ENCODE measurements around the gene PEAK1. TPM values are rescaled to one million over a fixed set of nuclear protein-coding genes. Genes with fewer than 3 reads are reported as not detected.
A peak's percentile ranks its signal among the peaks of the same experiment; 100 is the strongest.

PEAK1 gene
- polyA plus RNA-seq, 3 donors from 2014 or later: 0.77 to 7.2 (median 2.5) TPM

DNA sequence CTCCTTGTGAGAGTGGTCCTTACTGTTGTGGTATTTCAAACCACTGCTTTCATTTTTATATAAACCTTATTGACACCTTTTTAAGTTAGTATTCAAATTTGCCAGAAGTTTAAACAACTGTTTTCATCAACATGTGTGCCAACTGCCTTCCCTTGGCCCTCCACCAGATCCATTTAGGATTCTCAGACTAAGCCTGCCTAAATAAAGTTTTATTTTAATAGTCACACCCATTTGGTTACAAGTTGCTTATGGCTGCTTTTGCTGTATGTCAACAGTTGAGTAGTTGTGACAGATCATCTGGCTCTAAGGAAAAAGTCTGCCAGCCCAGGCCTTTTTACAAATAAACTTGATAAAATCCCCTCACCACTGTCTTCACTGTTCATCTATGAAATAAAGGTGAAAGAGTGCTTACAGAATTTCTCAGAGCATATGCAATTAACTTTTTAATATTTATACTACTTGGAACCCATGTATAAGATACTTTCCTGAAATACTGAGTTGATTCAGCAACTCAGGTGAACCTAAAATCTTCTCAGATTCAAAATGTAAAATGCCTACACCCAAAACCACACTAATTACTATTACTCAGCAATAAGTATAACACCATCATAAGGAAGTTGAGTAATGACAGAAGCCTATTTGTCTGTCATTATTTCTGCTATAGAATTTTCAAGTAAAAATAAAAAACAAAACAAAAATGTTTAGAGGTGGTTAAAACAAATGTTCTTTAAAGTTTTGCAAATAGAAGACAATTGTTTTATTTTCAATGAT lies 35.1 kb downstream of the PEAK1 start:
- peak overlapping the region; percentile 29 to 61 (median 48) for H3K27ac Mint-ChIP-seq
- no peak for DNase-seq
- no peaks in the 10 kb centered on the region for H3K36me3 Mint-ChIP-seq
- H3K9me3 Mint-ChIP-seq: no peaks in the 10 kb centered on the region
- H3K27me3 Mint-ChIP-seq (ENCODE audit: low read depth in 3 of 3): no peaks in the 10 kb centered on the region
- H3K4me3 Mint-ChIP-seq: peak overlapping the region in 2 of 5 donors; percentile 7 to 16
- H3K4me1 Mint-ChIP-seq: peaks cover 27 to 48% of the 10 kb centered on the region in 2 donors

DNA sequence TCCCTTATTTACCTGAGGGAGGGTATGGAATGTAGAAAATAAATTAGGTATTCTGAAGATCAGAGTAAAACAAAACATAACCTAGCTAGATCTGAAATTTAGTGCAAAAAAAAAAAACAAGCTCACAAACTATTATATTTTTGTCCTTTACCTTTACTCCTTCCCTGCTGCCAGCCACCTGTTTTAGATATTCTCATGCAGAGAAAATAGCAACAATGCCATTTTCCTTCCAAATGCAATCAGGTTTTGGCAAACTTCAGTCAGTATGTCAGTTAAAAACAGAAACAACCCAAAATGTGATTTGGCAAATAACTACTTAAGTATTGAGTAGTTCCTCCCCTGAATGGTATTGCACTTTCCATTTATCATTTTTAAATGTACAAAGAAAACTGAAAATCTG lies 35.8 kb downstream of the PEAK1 start:
- H3K9me3 Mint-ChIP-seq: no peaks in the 10 kb centered on the region
- H3K27me3 Mint-ChIP-seq (ENCODE audit: low read depth in 3 of 3): no peaks in the 10 kb centered on the region
- no peaks in the 10 kb centered on the region for H3K36me3 Mint-ChIP-seq
- no peak overlapping the region for H3K4me3 Mint-ChIP-seq
- peaks cover 27 to 48% of the 10 kb centered on the region in 2 donors for H3K4me1 Mint-ChIP-seq
- DNase-seq: no peak
- H3K27ac Mint-ChIP-seq: peak overlapping the region in 2 of 6 donors; percentile 48 to 60

DNA sequence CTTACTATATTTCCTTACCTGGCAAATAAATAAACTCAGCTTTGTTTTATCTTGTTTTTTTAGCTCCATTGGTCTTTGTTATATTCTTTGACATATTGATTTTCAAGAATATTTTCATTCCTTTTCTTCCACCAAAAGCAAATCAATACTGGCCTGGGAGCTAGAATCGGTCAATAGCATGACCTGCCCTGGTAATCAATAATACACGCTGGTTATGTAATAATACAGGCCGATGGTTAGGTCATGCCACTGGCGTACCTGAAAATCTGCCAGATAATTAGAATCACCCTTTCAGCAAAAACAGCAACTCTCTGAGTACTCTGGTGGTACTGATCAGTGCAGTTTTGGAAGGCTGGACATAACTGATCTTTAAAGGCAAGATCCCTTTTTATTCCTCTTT lies 39.9 kb downstream of the PEAK1 start:
- Mint-ChIP-seq H3K27ac (no peak overlapping the region), H3K9me3 (no peaks in the 10 kb centered on the region), H3K4me3 (no peak overlapping the region), H3K27me3 (ENCODE audit: low read depth in 3 of 3) (no peaks in the 10 kb centered on the region), H3K4me1 (peaks cover 19 to 28% of the 10 kb centered on the region in 2 donors), H3K36me3 (no peaks in the 10 kb centered on the region)
- DNase-seq: no peak

DNA sequence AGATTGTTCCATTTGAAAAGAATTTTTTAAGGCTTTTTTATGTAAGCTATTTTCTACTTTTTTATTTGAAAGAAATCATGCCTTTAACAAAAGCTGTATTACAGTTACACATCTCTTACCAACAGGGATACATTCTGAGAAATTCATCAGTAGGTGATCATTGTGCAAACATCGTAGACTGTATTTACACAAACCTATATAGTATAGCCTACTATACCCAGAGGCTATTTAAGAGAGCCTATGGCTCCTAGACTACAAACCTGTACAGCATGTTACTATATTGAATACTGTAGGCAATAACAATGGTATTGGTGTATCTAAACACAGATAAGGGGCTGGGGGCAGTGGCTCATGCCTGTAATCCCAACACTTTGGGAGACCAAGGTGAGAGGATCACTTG lies 43.1 kb downstream of the PEAK1 start:
- Mint-ChIP-seq H3K27ac (no peak overlapping the region), H3K27me3 (ENCODE audit: low read depth in 3 of 3) (peaks cover 0 to 1% (median 0%) of the 10 kb centered on the region in 3 donors), H3K4me3 (no peak overlapping the region), H3K9me3 (no peaks in the 10 kb centered on the region), H3K36me3 (no peaks in the 10 kb centered on the region), H3K4me1 (peaks cover 13 to 31% of the 10 kb centered on the region in 2 donors)
- DNase-seq: no peak

DNA sequence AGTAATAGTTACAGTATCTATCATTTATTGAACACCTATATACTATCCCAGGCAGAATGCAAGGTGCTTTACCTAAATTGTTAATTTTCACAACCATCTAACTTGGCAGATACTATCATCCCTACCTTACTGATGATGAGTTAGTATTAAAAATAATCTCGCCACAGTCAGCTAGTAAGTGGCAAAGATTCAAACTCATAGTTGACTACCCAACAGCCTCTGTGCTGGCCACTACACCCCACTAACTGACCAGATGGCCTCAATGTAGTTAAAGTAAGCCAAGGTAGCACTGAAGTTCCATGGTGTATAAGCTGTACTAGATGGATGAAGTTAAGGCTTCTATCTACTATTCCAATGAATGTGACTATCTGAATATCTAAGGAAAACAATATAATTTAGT lies 44.8 kb downstream of the PEAK1 start:
- H3K4me3 Mint-ChIP-seq: no peak overlapping the region
- peaks cover 0 to 1% (median 0%) of the 10 kb centered on the region in 3 donors for H3K27me3 Mint-ChIP-seq (ENCODE audit: low read depth in 3 of 3)
- no peaks in the 10 kb centered on the region for H3K9me3 Mint-ChIP-seq
- H3K27ac Mint-ChIP-seq: no peak overlapping the region
- H3K36me3 Mint-ChIP-seq: no peaks in the 10 kb centered on the region
- no peak for DNase-seq
- peaks cover 14 to 32% of the 10 kb centered on the region in 2 donors for H3K4me1 Mint-ChIP-seq

DNA sequence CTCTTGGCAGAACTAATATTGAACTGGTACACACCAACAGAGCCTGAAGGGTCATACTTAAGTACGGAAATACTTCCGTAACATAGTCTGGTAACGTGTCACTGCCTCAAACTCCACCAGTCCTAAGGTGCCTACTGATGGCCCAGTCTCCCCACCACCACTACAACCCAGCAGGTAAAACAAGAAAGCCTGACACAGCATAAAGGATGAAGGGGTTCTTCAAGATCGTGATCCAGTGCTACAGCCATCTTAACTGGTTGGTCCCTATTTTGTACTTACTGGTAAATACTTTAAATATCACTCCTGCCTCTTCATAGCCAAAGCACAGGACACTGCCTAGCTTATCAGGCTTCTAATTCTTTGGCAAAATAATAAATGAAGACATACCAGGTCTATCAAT lies 46.5 kb downstream of the PEAK1 start:
- Mint-ChIP-seq H3K27ac (no peak overlapping the region), H3K27me3 (ENCODE audit: low read depth in 3 of 3) (peaks cover 0 to 1% (median 0%) of the 10 kb centered on the region in 3 donors), H3K36me3 (no peaks in the 10 kb centered on the region), H3K4me1 (peaks cover 14 to 37% of the 10 kb centered on the region in 2 donors), H3K9me3 (no peaks in the 10 kb centered on the region), H3K4me3 (no peak overlapping the region)
- DNase-seq: no peak

DNA sequence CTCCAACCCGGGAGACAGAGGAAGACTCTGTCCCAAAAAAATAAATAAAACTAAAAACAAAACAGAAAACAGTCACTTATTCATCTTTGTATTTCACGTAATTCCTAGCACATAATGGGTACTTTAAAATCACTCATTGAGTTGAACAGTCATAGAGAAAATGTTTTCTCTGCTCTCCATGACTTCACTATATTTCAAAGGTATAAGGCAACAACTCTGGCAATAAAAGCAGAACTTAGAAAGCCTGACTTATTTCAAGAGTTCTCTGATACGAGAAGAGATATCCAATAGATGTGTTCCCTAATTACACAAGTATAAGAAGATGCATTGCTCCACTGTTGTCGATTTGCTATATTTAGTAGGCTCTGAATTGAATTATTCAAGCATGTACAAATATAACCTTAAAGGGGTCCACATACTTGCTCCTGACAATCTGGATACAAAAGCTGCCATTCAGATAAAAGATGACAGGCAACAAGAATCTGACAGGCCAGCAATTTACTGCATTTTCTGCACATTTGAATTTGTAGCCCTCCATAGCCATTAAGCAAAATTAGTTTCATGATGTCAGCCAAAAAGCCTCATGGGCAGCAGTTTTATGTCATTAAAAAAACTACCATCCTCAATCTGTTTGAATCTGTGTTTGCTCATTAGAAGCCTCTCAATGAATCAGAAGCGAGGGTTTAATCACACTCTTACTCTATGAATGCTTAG lies 47.9 kb downstream of the PEAK1 start:
- no peak for DNase-seq
- Mint-ChIP-seq H3K27ac (no peak overlapping the region), H3K27me3 (ENCODE audit: low read depth in 3 of 3) (peaks cover 0 to 1% (median 0%) of the 10 kb centered on the region in 3 donors), H3K36me3 (no peaks in the 10 kb centered on the region), H3K4me1 (peaks cover 14 to 32% of the 10 kb centered on the region in 2 donors), H3K4me3 (no peak overlapping the region), H3K9me3 (no peaks in the 10 kb centered on the region)

DNA sequence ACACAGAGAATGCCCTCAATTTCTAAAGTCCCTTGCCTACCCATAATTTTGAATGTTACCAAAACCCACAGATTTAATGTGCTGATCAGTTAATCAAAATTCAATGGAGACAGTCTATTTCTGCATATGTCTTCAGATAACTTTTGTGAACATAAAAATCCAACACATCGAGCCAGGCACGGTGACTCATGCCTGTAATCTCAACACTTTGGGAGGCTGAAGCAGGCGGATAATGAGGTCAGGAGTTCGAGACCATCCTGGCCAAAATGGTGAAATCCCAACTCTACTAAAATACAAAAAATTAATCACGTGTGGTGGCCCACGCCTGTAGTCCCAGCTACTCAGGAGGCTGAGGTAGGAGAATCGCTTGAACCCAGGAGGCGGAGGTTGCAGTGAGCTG lies 49.3 kb downstream of the PEAK1 start:
- H3K9me3 Mint-ChIP-seq: no peaks in the 10 kb centered on the region
- H3K36me3 Mint-ChIP-seq: no peaks in the 10 kb centered on the region
- no peak overlapping the region for H3K27ac Mint-ChIP-seq
- no peak for DNase-seq
- peaks cover 14 to 39% of the 10 kb centered on the region in 2 donors for H3K4me1 Mint-ChIP-seq
- H3K4me3 Mint-ChIP-seq: no peak overlapping the region
- peaks cover 0 to 1% (median 0%) of the 10 kb centered on the region in 3 donors for H3K27me3 Mint-ChIP-seq (ENCODE audit: low read depth in 3 of 3)

DNA sequence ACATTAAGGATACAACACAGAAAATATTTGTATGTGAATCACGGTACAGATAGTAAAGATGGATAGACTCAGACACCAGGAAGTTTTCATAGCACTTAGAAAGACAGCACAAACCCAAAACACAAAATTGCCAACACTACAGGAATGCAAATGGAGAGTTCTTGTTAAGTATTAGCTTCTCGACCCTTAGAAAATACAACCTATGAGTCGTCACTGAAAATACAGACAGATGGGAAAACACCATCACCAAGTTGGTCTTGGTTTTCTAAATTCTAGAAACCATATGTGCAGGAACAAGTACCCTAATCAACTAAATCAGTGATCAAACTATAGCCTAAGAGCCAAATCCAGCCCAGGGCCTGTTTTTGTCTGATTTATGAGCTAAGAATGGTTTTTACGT lies 50.7 kb downstream of the PEAK1 start:
- Mint-ChIP-seq H3K27ac (no peak overlapping the region), H3K27me3 (ENCODE audit: low read depth in 3 of 3) (peaks cover 0 to 1% (median 0%) of the 10 kb centered on the region in 3 donors), H3K9me3 (no peaks in the 10 kb centered on the region), H3K4me1 (peaks cover 14 to 30% of the 10 kb centered on the region in 2 donors), H3K36me3 (no peaks in the 10 kb centered on the region), H3K4me3 (no peak overlapping the region)
- no peak for DNase-seq

DNA sequence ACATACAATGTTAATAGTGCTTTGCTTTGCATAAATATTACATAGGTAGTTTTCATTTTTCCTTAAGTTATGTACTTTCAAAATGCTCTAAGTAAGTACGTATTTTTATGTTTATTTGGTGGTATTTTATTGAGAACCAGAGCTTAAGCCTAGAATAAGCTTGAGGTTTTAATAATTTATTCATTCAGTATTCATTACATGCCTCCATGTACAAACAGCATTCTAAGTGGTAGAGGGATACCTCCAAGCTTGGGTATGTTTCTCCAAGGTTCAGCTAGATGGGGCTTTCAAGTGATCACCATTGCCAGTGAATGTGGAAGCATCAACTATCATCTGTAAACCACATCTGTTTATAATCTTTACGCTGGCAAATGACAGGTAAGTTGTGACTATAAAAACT lies 52.3 kb downstream of the PEAK1 start:
- no peaks in the 10 kb centered on the region for H3K9me3 Mint-ChIP-seq
- peaks cover 9 to 20% of the 10 kb centered on the region in 2 donors for H3K4me1 Mint-ChIP-seq
- DNase-seq: no peak

DNA sequence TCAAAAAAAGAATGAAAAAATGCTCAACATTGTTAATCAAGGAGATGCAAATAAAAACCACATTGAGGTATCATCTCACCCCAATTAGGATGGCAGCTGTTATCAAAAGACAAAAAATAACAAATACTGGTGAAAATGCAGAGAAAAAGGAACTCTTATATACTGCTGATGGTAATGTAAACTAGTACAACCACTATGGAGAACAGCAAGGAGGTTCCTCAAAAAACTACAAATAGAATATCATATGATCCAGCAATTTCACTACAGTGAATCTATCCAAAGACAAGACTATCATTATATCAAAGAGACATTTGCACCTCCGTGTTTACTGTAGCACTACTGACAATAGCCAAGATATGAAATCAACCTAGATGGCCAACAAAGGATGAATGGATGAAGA lies 58.4 kb downstream of the PEAK1 start:
- H3K27me3 Mint-ChIP-seq (ENCODE audit: low read depth in 3 of 3): no peaks in the 10 kb centered on the region
- DNase-seq: no peak
- H3K9me3 Mint-ChIP-seq: no peaks in the 10 kb centered on the region
- H3K36me3 Mint-ChIP-seq: peaks cover 8 to 16% (median 11%) of the 10 kb centered on the region in 3 donors
- H3K4me3 Mint-ChIP-seq: no peak overlapping the region
- H3K27ac Mint-ChIP-seq: no peak overlapping the region
- peaks cover 3 to 7% of the 10 kb centered on the region in 2 donors for H3K4me1 Mint-ChIP-seq

More for the DNA sequence above, 52.3 kb downstream of the PEAK1 start:
- Mint-ChIP-seq H3K27ac (no peak overlapping the region), H3K27me3 (ENCODE audit: low read depth in 3 of 3) (no peaks in the 10 kb centered on the region), H3K36me3 (peaks cover 8% of the 10 kb centered on the region in 3 donors), H3K4me3 (no peak overlapping the region)

DNA sequence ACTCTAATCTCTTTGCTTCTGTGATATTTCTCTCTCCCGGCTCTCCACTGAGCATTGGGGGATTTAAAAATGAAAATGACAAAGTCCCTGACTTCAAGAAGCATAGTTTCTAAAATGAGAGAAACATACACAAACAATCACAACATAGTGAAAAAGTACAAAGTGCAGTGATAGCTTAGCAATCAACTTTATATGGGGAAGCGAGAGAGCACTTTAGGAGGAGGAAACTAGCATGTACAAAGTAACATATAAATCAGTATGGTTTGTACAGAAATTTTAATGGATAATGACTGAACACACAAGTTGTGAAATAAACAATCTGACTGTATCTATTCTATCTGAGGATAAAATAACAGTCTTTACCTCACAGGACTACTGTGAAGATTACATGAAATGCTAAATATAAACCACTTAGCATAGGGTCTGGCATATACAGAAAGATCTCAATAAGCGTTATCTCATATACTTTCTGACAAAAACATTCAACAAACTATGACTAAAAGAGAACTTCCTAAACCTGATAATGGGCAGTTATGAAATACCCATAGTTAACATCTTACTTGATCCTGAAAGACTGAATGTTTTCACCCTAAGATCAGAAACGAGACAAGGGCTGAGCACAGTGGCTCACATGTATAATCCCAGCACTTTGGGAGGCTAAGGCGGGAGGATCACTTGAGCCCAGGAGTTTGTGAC lies 61.2 kb downstream of the PEAK1 start:
- peaks cover 8 to 10% of the 10 kb centered on the region in 2 donors for H3K4me1 Mint-ChIP-seq
- H3K9me3 Mint-ChIP-seq: no peaks in the 10 kb centered on the region
- no peak for DNase-seq
- H3K27me3 Mint-ChIP-seq (ENCODE audit: low read depth in 3 of 3): no peaks in the 10 kb centered on the region
- H3K27ac Mint-ChIP-seq: no peak overlapping the region
- peaks cover 6 to 22% (median 10%) of the 10 kb centered on the region in 3 donors for H3K36me3 Mint-ChIP-seq
- no peak overlapping the region for H3K4me3 Mint-ChIP-seq

DNA sequence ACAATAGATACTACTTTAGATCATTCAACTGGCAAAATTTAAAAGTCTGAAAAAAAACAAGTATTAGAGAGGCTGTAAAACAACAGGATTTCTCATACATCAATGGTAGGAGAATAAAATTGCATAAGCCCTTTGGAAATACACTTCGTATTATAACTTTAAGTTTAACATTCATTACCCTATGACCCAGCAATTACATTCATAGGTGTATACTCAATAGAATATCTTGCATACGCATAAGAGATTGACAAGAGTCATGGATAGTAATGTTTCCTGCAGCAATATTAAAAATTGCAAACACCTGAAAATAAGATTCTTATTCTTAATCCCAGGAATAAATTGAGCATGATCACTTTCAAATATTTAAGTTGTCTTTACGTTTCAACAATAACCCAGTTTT lies 63.6 kb downstream of the PEAK1 start:
- Mint-ChIP-seq H3K27ac (no peak overlapping the region), H3K27me3 (ENCODE audit: low read depth in 3 of 3) (no peaks in the 10 kb centered on the region), H3K4me1 (peaks cover 8 to 12% of the 10 kb centered on the region in 2 donors), H3K4me3 (no peak overlapping the region), H3K9me3 (no peaks in the 10 kb centered on the region), H3K36me3 (peaks cover 0 to 14% (median 3%) of the 10 kb centered on the region in 3 donors)
- DNase-seq: no peak

DNA sequence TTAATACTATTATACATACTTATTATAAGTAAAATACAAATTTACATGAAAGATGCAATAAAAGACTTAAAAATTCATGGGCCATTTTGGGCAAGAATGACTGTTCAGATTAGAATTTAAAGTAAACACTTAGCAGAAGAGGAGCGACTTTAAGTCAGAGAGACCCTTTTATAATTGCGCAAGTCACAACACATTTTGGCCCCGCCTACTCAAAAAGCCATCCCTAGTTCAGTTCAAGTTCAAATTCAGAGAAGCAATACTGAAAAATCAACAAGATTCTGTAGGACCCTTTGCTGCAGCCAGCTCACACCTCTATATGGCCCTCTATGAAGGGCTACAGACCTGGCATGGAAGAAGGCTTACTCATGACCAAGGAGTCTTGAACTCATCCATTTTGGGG lies 64.6 kb downstream of the PEAK1 start:
- Mint-ChIP-seq H3K4me3 (no peak overlapping the region), H3K9me3 (no peaks in the 10 kb centered on the region)

More for the DNA sequence above, 64.6 kb downstream of the PEAK1 start:
- Mint-ChIP-seq H3K27ac (no peak overlapping the region), H3K36me3 (peaks cover 0 to 11% (median 0%) of the 10 kb centered on the region in 3 donors), H3K27me3 (ENCODE audit: low read depth in 3 of 3) (no peaks in the 10 kb centered on the region), H3K4me1 (peaks cover 8 to 12% of the 10 kb centered on the region in 2 donors)
- no peak for DNase-seq

Data from immature natural killer cell (primary cell).